Astrocyte (in vitro differentiated cells and primary cell): Measurements from ENCODE around the gene GSG1L.

ENCODE experiments used
- CTCF ChIP-seq: IDR thresholded peaks from 2 replicates; pipeline ENCODE4 v1.5.1; 2011; ENCODE audit warnings: low read depth, mild to moderate bottlenecking, inconsistent platforms, low read length, moderate library complexity; ENCODE audit not compliant: insufficient read depth
- EZH2 ChIP-seq: IDR thresholded peaks from 2 replicates; pipeline ENCODE4 v1.6.1; 2012; ENCODE audit warnings: mild to moderate bottlenecking, low read length, inconsistent platforms; ENCODE audit not compliant: insufficient read depth

DNA sequence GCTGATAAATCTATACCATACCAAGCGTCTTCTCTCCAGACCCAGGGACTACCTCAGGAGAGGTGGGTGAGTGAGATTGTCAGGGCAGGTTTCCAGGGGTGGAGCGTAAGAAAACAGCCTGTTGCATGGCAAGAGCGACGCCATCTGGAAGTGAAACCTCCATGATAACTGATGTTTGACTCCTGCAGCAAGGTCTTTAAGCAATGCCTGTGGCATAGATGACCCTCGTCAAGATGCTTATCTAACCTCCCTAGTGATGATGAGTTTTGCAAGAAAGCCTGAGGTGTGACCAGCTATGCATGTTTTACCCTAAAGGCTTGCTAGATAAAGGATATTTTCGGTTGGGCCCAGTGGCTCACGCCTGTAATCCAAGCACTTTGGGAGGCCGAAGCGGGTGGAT, 71.6 kb downstream of the GSG1L start:
- TF ChIP-seq CTCF (no peak), EZH2 (no peak)
